ENCODE data around the gene GFOD1.

The GFOD1 gene

DNA sequence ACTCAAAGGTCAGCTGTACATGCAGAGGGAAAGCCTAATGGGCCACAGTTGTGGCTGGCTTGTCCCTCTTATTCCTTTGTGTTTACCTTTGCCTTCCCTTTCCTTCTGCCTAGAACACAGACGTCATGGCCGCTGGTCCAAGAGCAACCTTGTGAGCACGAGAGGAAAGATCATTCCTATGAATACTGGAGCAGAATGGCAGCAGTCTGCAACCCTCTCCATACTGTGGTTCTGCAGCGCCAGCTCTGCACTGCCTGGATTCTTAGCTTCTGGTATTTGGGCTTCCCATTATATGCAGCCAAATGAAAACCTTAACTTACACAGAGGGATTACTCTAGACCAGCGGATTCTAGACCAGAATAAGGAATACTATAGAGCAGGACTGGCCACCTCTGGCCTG, 171.5 kb downstream of the GFOD1 start:
- no peak for DNase-seq (ENCODE audit: low spot score)

DNA sequence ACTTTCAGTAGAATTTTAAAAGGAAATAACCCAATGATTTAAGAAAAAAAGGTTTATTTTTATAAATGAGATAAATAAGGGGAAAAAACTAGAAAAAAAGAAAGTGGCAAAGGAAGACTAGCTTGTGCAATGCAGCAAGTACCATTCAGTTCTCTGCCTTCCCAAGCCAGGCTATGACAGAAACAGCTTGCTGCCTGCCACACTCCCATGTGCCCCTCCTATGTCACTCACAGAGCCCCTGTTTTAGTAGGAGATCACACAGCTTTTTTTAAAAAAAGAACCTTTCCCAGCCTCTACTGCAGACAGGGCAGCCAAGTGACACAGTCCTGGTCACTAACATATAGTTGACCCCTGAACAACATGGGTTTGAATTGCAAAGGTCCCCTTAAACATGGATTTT, 172.6 kb downstream of the GFOD1 start:
- DNase-seq (ENCODE audit: low spot score), result no peak

DNA sequence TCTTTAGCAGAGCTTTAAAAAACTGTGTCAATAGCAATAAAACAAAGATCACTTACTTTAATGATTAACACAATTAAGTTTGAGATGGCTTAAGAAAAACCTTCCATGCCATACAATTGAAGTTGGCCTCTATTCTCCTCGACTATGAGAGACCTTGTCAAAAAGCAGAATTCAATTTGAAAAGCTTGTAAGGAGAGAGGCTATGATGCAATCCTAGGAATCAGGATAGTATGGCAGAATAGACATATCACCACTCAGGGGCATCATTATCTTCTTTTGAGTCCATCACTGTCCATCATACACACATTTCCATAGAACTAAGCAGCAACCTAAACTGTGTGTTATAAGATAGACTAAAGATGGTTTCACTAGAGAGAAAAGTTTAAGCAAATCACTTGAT, 176.2 kb downstream of the GFOD1 start:
- no peak for DNase-seq (ENCODE audit: low spot score)

DNA sequence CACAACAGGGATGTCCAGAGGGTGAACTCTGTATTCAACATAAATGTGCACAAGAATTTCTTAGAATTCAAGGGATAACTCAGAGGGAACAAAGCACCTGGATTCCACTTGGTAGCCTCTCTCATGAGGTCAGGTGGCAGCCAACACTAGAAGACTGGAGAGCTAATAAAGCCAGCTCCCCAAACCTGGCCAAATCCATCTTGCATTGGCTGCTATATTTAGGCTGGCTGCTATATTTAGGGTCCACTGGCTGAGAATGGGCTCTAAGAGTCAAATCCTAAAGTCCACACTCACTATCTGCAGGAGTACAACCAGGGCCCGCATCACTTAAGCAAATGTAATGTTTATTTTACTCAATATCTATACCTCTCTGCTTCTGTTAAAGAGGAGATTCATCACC, 179.1 kb downstream of the GFOD1 start:
- DNase-seq (ENCODE audit: low spot score), result no peak

All from hematopoietic multipotent progenitor cell treated with erythropoietin and hydrocortisone succinate and interleukin-3 and kit ligand, for 17 days (in vitro differentiated cells).